ENCODE data around the gene CD44.
A peak's percentile ranks its signal among the peaks of the same experiment; 100 is the strongest.

The CD44 gene

DNA sequence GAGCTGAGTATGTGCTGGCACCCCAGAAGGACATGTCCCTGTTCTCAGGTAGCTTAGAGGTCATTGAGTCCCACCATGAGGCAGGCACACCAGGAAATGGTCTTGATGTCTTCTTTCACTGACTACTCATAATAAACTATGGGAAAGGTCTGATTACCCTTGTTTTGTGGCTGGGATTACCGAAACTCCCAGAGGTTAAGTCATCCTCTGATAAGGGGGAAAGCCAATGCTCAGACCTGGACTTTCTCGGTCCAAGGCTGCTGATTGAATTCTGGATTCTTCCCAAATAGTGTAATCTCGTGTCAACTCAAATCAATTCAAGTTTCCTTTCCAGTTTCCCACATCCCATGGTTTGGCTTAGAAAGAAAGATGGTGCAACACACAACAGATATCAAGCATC is 3.7 kb upstream of the CD44 start:
- no peak for FAIRE-seq

DNA sequence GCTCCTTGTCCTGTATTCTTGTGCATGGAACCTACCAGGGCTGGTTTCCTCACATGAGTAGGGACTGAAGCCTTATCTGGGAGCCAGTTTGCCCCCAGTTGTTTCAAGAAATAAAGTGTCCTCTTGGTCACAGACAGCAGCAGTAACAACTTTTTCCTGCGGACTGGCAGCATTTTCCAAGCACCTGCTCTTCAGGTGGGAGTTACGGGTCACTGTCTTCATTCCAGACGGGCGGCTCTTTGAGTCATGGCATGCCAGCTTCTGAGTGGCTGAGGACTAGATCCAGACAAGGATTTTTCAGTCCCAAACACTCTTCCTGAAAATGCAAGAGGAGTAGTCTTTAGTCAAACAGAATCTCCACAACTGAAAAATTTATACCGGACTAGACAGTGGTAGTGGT is 2.7 kb upstream of the CD44 start:
- DNase-seq (ENCODE audit: extremely low spot score, insufficient read length, low read depth) (no peak), FAIRE-seq (no peak)

More for the DNA sequence above, 3.7 kb upstream of the CD44 start:
- DNase-seq (ENCODE audit: extremely low spot score, insufficient read length, low read depth) = no peak

DNA sequence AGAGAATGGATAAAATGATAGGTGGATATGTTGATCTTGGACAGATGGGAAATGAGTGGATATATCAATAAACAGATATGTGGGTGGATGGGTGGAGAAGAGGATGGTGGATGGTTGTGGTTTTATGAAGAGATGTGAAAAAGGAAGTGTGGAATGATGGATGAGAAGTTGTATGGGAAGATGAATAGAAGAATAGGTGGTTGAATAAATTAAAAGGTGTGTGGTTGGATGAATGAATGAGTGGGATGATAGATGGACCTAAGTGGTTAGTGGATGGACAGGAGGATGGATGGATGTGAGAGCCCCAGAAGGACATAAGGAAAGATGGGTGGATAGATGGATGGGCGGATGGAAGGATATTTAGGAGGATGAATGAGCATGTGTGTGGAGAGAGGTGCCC is 913 bp upstream of the CD44 start:
- DNase-seq (ENCODE audit: extremely low spot score, insufficient read length, low read depth) (no peak), FAIRE-seq (no peak)

DNA sequence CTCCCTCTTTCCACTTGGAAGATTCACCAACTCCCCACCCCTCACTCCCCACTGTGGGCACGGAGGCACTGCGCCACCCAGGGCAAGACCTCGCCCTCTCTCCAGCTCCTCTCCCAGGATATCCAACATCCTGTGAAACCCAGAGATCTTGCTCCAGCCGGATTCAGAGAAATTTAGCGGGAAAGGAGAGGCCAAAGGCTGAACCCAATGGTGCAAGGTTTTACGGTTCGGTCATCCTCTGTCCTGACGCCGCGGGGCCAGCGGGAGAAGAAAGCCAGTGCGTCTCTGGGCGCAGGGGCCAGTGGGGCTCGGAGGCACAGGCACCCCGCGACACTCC is 397 bp upstream of the CD44 start:
- no peak for DNase-seq (ENCODE audit: extremely low spot score, insufficient read length, low read depth)
- no peak for FAIRE-seq

DNA sequence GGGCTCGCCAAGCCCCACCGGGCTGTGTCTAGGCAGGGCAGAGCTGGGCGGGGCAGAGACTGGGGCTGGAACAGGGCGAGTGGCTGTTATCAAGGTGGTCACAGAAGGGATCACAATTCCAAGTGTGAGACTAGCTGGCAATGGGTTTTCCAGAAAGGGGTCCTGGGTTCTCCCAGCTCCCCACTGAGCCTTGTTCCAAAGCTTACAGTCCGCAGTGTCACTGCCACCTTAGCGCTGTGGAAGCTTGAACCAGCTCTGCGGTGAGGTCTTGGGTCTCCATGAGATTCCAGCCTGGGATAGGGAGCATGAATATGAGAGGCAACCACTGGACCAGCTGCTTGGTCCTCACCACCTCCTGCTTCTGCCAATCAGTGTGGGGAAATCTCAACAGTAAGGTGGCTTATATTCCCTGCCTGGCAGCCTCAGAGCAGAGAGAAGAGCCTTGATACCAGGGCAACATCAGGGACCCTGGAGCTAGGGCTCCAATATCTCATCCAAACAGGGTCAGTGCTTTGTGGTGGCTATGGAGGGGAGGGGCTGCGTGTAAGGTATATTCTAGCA is 831 bp downstream of the CD44 start:
- FAIRE-seq = peak; percentile 55
- no peak for DNase-seq (ENCODE audit: extremely low spot score, insufficient read length, low read depth)

DNA sequence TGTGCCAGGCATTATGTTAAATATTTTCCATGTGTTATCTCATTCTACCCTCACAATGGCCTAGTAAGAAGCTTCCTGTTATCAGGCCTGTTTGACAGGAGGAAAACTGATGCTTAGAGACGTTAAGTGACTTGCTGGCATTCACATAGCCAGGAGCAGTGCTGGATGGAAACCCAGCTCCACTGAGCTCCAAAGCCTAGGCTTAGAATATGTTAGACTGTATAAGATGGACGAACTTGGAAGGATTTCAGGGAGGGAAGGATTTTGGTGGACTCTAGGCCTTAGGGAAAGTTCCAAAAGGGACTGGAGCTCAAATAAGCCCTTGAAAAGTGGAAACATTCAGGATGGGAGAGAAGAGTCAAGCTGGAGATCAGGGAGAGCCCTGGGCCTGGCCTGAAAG is 2.1 kb downstream of the CD44 start:
- no peak for DNase-seq (ENCODE audit: extremely low spot score, insufficient read length, low read depth)
- no peak for FAIRE-seq

DNA sequence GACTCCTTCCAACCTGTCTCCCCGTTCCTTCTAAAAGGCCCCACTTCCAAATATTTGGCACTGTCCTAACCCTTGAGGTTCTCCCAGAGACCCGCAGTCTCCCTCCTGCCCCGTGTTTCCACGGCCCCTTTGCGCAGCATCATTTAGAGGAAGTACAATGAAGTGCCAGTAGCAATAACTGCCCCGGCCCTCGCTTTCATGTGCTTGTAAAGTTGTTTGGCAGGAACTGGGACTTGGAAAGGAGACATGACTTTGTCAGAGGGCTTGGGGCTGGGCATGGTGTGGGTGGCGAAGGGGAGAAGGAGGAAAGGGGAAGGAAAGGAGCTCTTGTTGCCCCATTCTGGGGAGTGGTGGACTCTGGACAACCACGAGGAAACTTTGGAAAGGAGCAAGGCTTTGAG is 2.6 kb downstream of the CD44 start:
- FAIRE-seq (no peak), DNase-seq (ENCODE audit: extremely low spot score, insufficient read length, low read depth) (no peak)

DNA sequence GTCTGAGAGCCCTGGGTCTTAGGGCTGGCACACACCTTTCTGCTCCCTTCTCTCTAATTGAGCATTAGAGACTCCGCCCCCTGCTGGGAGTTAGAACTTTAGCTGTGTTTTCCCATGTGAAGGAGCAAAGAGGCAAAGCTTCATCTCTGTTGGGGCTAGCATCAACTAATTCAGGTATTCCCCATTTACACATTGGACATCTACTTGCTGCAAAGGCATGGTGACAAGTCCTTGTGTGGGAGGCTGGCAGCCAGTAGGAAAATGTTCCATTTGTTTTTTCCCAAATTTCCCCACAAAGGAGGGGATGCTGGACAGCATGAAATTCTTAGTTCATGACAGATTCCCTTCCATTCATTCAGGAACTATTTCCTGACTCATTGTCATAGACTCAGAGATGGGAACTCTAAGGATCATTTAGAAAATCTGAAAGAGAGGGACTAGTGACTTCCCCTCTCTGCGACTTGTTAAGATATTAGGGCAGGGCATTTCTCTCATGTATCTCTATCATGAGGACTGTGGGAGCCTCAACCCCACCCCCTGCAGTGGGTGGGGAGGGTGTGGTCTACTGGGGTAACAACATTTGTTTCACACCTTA is 3.6 kb downstream of the CD44 start:
- DNase-seq (ENCODE audit: extremely low spot score, insufficient read length, low read depth) = no peak
- FAIRE-seq = no peak

DNA sequence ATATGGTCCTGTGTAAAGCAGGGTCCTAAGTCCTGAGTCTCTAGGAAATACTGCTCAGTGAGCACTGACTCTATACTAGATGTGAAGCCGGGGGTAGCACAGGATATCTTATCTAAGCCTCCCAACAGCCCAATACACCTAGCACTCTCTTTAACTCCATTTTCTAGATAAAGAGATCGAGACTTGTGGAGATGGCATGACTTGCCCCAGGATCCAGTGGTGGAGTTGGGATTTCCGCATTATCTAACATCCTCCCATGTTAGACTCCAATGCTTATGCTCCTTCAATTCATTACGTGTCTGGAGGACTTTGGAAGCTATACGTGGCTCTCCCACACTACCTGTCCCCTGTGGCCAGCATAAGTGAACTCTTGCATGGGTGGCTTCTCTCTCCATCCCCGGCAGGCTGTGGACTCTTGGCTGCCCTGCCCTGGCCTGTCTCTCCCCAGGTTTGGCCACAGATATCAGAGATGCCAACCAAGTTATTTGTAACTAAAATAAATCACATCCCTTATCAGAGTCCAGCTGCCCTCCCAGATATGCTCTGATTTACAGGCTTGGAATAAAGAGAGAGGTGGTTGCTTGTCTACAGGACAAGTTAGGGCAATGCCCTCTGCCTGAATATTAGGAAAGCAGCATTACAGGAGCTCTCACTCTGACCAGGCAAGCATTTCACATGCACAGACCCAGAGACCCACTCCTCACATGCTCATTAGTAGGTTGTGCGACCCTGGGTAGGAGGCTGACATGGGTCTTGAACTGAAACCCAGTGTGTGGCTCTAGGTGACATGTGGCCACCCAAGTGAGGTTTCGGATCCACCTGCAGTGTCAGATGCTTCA is 4.5 kb downstream of the CD44 start:
- FAIRE-seq = no peak
- no peak for DNase-seq (ENCODE audit: extremely low spot score, insufficient read length, low read depth)

DNA sequence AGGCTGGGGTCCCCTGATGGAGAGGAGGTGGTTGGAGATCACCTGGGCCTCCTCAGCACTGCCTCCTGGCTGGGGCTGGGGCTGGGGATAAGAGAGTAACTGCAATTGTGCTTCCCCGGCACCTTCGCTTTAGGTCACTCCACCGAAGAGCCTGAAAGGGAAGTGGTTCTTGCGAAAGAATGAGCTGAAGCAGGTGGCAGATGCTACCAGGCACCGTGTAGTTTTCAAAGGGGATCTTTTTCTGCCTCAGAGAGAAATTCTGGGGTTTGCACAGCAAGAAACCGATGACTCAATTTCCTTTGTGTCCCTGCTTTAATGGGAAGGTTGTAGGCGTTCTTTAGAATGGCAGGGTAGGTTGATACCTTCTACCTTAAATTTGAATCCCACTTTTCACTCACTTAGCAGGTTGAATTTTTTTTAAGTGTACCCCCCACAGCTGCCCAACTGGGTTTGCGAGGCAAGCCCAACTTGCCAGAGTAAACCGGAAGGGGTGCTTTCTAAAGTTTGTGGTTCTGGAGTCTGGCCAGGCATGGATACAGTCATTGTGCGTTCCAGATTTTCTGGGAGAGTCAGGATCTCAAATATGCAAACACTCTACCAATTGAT is 5.3 kb downstream of the CD44 start:
- FAIRE-seq = peak; percentile 95
- no peak for DNase-seq (ENCODE audit: extremely low spot score, insufficient read length, low read depth)

DNA sequence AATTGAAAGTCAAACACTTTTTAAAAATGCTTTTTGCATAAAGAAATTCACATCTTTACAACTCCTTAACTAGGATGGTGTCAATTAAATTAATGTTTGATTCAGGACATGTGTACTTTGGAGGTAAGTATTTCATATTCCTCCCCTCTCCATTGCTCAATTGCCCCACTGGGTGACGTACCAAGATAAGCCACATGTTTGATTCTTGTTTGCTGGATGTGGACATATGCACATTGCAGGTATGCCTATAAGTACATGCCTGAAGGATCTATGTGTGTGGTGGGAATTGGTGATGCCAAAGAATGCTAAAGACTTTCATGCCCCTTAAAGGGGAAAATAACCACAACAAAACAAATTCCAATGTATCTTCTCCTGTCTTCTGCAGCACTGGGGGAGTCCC is 5.8 kb downstream of the CD44 start:
- FAIRE-seq (no peak), DNase-seq (ENCODE audit: extremely low spot score, insufficient read length, low read depth) (no peak)

DNA sequence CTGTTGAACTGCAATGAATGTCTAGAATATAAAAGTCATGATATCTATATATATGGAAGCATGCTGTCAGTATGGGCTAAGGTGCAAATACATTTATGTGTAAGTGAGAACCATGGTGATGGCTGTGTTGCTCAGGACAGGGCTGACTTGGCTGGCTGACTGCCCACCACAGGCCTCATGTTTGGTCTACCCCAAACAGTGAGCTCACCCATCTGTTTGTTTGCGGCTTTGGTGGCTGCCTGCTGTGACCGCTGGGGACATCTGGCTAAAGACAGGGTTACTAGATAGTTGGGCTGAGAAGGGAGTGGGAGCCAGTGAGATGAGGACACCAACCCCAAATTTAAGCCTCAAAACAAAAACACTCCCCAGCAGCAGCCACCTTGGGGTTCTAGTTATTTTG is 6.3 kb downstream of the CD44 start:
- peak; percentile 71 for DNase-seq (ENCODE audit: extremely low spot score, insufficient read length, low read depth)
- FAIRE-seq = peak; percentile 95

DNA sequence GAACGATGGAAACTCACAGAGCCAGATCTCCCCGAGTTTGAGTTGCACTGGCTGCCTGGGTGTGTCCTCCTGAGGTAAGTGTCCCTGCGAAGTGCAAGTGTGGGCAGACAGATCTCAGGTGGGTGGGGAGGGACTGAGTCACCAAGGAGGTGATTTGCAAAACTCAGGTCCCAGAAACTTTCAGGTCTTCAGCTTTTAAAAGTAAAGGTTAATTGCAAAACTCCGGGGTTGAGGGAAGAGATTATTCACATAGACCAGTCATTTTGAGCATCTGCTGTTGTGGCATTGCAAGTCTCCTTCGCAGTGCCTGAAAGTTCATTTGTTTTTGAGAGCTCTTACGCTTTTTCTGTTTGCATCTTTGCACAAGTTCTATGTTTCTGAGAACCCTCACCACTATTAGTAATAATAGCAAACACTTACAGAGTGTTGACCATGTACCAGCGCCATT is 7.1 kb downstream of the CD44 start:
- FAIRE-seq = peak; percentile 81
- no peak for DNase-seq (ENCODE audit: extremely low spot score, insufficient read length, low read depth)

DNA sequence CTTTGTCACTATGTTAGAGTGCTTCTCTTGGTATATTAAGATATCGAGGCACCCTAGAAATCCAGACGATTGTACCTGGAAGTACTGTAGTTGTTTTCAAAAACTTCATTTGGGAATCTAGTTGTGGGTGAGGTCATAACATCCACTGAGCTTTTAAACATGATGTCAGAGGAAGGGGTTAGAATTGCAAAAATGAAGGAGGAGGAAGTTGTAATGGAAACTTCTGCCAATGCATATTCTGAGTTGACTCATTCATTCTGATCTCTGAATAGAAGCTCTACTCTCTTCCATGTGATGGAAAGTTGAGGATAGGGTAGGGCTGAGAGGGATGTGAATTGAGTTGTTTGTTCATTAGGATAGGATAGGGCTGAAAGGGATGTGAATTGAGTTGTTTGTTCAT is 7.7 kb downstream of the CD44 start:
- DNase-seq (ENCODE audit: extremely low spot score, insufficient read length, low read depth) = no peak
- peak; percentile 56 for FAIRE-seq

DNA sequence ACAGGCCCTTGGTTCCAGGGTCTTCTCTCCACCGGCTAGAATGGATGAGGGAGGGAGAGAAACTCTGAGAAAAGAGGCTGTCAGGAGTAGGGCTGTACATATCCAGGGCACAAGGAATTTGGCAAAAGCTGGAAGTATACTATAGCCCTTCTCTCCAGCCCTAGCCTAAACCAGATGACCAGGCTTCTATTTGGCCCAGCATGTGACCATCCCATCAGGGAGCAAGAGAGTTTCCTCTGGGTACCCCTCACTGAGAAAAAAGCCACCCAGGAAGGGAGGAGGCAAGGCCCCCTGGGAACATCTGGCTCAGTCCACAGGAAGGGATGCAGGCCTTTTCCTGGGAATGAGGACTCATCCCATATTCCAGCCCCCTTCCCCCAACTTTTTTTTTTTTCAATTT is 8.3 kb downstream of the CD44 start:
- FAIRE-seq (no peak), DNase-seq (ENCODE audit: extremely low spot score, insufficient read length, low read depth) (no peak)

DNA sequence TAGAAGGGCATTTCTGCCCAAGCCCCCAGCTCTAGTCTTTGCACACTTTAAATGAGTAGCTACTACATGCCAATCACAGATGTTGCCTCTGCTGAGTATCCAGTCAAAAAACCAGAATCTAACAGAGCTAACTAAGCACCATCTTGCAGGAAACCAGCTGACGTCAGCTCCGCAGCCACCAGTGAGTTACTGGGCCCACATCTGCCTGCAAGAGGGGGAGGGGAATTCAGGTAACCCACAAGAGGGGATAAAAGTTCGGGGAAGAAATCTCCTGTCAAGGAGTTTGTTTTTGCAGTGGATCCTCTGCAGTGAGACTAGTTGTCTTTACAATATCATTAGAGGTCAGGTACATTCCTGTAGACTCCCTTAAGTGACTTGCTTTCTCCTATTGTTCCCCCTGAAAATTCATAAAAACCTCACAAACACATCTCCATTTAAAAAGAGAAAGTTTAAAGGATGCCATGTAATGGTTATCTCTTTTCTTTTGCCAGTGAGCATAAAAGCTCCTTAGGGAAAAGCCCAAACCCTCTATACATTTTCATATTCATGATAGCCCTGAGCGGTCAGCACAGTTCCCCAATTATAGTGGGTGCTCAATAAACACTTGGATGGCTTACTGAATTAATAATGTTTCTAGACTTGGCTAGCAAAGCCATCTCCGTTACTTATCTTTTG is 9.3 kb downstream of the CD44 start:
- no peak for FAIRE-seq

DNA sequence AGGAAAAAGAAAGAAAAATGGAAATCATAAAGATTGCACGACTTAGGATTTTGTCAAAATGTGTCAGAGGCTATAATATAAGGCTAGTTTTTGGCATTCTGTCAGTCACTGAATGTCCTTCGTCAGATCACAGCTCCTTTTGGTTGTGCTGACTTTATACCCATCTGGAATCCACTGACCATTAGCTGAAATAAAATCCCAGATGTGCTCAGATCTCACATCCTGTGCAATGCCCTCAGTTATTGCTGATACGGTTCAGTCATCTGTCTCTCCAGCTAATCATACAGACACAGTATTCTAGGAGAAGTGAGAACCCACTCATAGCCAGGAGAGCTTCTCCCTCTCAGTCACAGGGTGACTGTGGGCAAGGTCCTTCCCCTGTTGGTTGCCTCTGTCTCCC is 11.5 kb downstream of the CD44 start:
- FAIRE-seq = no peak

More for the DNA sequence above, 9.3 kb downstream of the CD44 start:
- no peak for DNase-seq (ENCODE audit: extremely low spot score, insufficient read length, low read depth)

DNA sequence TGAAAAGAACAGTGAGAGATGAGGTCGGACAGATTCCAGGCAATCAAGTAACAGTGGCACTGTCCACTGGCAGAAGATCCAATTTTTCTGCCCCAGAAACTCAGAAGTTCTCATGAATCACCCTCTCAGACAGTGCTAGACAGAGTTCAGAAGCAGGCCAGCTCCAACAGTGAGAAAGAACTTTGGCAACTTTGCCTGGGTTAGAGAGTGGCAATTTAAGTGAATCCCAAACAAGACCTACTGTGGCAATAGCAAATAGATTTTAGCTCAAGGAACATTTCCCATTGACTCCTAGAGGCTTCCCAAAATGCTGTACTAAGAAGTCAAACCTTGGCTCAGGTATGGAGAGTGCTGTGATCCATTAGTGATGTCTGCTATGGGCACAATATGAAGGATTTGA is 12.3 kb downstream of the CD44 start:
- FAIRE-seq = no peak
- no peak for DNase-seq (ENCODE audit: extremely low spot score, insufficient read length, low read depth)

More for the DNA sequence above, 11.5 kb downstream of the CD44 start:
- no peak for DNase-seq (ENCODE audit: extremely low spot score, insufficient read length, low read depth)

DNA sequence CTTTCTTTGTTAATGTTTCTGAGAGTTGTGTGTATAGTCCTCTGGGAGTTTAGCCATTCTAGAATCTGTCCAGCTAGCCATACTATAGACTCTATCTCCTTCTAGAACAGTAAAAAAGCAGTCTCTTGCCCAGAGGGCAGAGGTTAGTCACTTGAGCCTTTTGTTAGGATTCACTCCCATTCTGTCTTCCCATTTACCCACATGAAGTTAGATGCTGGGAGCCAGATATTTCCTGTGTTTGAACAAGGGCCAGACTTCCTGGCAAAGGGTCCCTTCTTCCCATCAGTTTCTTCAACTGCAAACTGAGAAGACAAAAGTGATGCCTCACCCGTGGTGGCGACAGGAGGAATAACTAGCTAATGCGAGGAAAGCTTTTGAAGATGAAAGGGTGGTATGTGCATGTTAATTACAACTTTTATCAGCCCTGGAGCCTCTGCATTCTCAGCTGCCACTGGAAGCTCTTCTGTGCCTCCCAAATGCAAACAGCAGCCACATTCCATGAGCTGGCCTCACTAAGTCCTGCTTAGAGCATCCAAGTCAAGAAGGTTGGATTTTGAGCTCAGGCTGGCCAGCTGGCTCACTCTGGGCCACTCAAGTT is 12.8 kb downstream of the CD44 start:
- no peak for DNase-seq (ENCODE audit: extremely low spot score, insufficient read length, low read depth)
- no peak for FAIRE-seq

DNA sequence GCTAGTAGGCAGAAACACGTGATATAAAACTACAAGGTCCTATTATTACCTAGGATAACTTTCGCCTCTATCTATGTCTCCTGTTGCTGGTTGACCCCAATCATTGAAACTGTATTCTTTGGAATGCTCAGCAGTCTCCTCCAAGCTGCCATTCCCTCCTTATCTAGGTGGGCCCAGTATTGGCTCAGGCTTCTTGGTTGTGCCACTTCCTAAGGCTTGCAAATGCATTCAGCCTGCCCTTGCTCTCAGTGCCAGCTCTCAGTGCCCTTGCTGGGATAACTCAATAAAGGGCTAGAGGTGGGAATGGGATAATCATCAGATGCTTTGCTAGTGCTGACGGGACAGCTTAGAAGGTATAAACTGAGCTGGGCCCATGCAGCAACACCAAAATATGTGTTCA is 13.6 kb downstream of the CD44 start:
- DNase-seq (ENCODE audit: extremely low spot score, insufficient read length, low read depth) (no peak), FAIRE-seq (no peak)

Data from GM18507 (cell line).